Measurements from ENCODE around the gene GSTT4.

The GSTT4 gene

GRCh38 chr22:24008381-24009226 lies 3.4 kb upstream of the GSTT4 start:
- TF ChIP-seq TAF1 (IDR thresholded peaks at IDR 0.05; ENCODE audit: borderline replicate concordance, insufficient read depth, low read length) = no peak
- TF ChIP-seq, protein P1, sequence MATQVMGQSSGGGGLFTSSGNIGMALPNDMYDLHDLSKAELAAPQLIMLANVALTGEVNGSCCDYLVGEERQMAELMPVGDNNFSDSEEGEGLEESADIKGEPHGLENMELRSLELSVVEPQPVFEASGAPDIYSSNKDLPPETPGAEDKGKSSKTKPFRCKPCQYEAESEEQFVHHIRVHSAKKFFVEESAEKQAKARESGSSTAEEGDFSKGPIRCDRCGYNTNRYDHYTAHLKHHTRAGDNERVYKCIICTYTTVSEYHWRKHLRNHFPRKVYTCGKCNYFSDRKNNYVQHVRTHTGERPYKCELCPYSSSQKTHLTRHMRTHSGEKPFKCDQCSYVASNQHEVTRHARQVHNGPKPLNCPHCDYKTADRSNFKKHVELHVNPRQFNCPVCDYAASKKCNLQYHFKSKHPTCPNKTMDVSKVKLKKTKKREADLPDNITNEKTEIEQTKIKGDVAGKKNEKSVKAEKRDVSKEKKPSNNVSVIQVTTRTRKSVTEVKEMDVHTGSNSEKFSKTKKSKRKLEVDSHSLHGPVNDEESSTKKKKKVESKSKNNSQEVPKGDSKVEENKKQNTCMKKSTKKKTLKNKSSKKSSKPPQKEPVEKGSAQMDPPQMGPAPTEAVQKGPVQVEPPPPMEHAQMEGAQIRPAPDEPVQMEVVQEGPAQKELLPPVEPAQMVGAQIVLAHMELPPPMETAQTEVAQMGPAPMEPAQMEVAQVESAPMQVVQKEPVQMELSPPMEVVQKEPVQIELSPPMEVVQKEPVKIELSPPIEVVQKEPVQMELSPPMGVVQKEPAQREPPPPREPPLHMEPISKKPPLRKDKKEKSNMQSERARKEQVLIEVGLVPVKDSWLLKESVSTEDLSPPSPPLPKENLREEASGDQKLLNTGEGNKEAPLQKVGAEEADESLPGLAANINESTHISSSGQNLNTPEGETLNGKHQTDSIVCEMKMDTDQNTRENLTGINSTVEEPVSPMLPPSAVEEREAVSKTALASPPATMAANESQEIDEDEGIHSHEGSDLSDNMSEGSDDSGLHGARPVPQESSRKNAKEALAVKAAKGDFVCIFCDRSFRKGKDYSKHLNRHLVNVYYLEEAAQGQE (IDR thresholded peaks at IDR 0.05; ENCODE audit: insufficient read depth in 1 of 2, low read depth in 2 of 2, low read length in 2 of 2) = no peak
- no peak for TF ChIP-seq FOXP2 (optimal IDR thresholded peaks at IDR 0.05; ENCODE audit: borderline replicate concordance, extremely low read depth, extremely low read length, insufficient read depth)
- TF ChIP-seq POLR2AphosphoS5 (IDR thresholded peaks at IDR 0.05; ENCODE audit: low read depth, low read length) = no peak
- TF ChIP-seq SIN3A (IDR thresholded peaks at IDR 0.05; ENCODE audit: borderline replicate concordance, insufficient read depth, low read length) = no peak

GRCh38 chr22:24008022-24008283 lies 2.7 kb upstream of the GSTT4 start:
- no peak for TF ChIP-seq POLR2AphosphoS5 (IDR thresholded peaks at IDR 0.05; ENCODE audit: low read depth, low read length)

DNA sequence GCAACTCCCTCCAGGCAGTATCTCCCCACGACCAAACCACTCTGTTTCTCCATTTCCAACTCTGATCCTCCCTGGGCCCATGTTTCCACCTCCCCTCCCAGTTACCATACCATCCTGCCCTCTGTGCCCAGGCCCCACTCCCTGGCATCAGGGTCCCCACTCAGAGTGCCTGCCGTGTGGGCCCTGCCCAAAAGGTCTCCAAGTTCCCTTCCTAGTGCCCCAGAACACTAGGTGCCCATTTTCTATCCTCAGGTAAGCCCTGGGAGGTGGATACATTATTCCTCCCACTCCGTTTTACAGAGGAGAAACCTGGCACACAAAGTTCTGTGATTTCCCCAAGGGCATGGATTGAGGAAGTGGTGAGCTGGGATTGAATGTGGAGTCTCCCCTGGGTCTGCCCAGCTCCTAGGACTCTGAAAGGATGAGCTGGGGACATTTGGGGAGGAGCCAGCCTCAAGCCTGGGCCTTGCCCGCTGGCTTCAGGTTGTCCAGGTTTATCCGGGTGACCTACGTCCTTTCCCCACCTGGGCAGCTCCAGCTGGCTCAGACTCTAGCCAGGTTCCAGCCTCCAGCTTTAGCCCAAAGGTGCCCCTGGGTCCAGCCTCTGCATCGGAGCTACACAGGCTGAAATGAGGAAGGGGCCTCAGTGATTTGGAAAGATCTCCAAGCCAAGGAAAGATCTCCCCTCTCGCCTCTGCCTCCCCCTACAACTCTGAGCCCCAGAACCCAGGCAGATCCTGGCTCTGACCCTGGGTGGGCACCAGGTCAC lies 2.2 kb upstream of the GSTT4 start:
- TF ChIP-seq SIN3A (IDR thresholded peaks at IDR 0.05; ENCODE audit: borderline replicate concordance, insufficient read depth, low read length) (no peak), POLR2AphosphoS5 (IDR thresholded peaks at IDR 0.05; ENCODE audit: low read depth, low read length) (no peak)

GRCh38 chr22:24006914-24007214 lies 1.6 kb upstream of the GSTT4 start:
- TF ChIP-seq TAF1 (IDR thresholded peaks at IDR 0.05; ENCODE audit: borderline replicate concordance, insufficient read depth, low read length) (no peak), FOXP2 (optimal IDR thresholded peaks at IDR 0.05; ENCODE audit: borderline replicate concordance, extremely low read depth, extremely low read length, insufficient read depth) (no peak)
- TF ChIP-seq, protein P1 (IDR thresholded peaks at IDR 0.05; ENCODE audit: insufficient read depth in 1 of 2, low read depth in 2 of 2, low read length in 2 of 2) = no peak

DNA sequence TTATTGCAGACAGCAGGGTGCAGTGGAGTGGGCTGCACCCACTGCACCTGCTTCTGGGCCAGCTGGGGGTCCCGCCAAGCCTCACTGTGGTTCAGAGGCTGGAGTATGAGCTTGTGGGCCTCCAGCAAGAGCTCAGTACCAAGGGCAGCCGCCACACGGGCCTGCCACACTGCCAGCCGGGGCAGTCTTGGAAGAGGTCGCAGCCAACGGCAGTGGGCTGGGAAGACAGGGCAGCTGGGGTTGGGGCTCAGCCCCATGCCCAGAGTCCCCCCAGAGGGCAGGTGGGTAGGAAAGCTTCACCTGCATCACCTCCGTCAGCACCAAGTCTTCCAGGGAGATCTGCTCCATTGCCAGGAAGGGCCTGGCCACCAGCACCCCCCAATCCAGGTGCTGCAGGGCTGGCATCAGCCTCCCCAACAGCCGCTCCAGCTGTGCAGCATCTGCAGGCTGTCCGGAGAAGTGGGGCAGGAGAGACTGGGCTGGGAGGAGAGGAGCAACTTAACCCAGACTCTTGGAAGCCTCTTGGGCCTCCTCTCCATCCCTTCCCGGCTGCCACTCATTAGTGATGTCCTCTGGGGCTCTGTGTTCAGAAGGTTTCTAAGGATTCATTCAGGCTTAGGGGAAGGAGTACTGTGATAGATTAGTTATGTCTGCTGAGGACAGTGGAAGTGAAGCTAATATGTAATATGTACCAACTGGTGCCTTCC lies 1.1 kb upstream of the GSTT4 start:
- TF ChIP-seq FOXP2 (optimal IDR thresholded peaks at IDR 0.05; ENCODE audit: borderline replicate concordance, extremely low read depth, extremely low read length, insufficient read depth) (no peak), SIN3A (IDR thresholded peaks at IDR 0.05; ENCODE audit: borderline replicate concordance, insufficient read depth, low read length) (no peak), TAF1 (IDR thresholded peaks at IDR 0.05; ENCODE audit: borderline replicate concordance, insufficient read depth, low read length) (no peak), POLR2AphosphoS5 (IDR thresholded peaks at IDR 0.05; ENCODE audit: low read depth, low read length) (no peak)
- TF ChIP-seq, protein P1 (IDR thresholded peaks at IDR 0.05; ENCODE audit: insufficient read depth in 1 of 2, low read depth in 2 of 2, low read length in 2 of 2) = no peak

DNA sequence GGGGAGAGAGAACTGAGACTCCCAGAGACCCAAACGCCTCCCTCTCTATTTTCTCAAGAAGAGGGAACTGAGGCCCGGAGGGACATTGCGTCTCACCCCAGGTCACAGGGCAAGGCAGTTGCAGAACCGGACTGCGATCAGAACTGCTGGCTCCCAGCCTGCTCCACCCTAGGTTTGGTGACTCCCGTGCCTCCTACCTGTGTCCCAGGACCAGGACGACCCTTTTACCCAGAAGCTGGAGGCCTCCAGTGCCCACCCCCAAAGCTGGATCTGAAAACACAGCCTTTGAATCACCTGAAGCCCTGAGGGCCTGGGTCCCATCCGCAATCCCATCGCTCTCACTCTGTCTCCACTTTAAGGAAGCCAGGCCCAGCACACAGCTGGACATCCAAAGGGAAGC lies 1.4 kb downstream of the GSTT4 start:
- TF ChIP-seq TAF1 (IDR thresholded peaks at IDR 0.05; ENCODE audit: borderline replicate concordance, insufficient read depth, low read length) (no peak), POLR2AphosphoS5 (IDR thresholded peaks at IDR 0.05; ENCODE audit: low read depth, low read length) (no peak), SIN3A (IDR thresholded peaks at IDR 0.05; ENCODE audit: borderline replicate concordance, insufficient read depth, low read length) (no peak), FOXP2 (optimal IDR thresholded peaks at IDR 0.05; ENCODE audit: borderline replicate concordance, extremely low read depth, extremely low read length, insufficient read depth) (no peak)
- TF ChIP-seq, protein P1 (IDR thresholded peaks at IDR 0.05; ENCODE audit: insufficient read depth in 1 of 2, low read depth in 2 of 2, low read length in 2 of 2) = no peak

All from PFSK-1 (cell line).